Thyroid gland (tissue), 4 donors: ENCODE results near the gene KRTAP2-3. TPM values are rescaled to one million over a fixed set of nuclear protein-coding genes. Genes with fewer than 3 reads are reported as not detected.

Experiments used
- DNase-seq, 2 donors: peaks; one replicate each; pipeline ENCODE4 v3.0.0-alpha.2; 2019
- H3K27ac ChIP-seq, 3 donors: fragments of 200-600 bp; sonication (generic); 1 replicate in 2 of 3; 2 replicates in 1 of 3; pipeline ENCODE4 v1.5.1; 2016 to 2019; ENCODE audit warnings: mild to moderate bottlenecking in 1 of 3, moderate library complexity in 1 of 3
- H3K27me3 ChIP-seq: fragments of 200-600 bp; sonication (generic); one replicate; pipeline ENCODE4 v1.5.1; 2019
- H3K36me3 ChIP-seq, 2 donors: fragments of 200-600 bp; sonication (generic); one replicate each; pipeline ENCODE4 v1.5.1; 2016 to 2019
- H3K4me1 ChIP-seq, 2 donors: fragments of 200-600 bp; sonication (generic); one replicate each; pipeline ENCODE4 v1.5.1; 2017 to 2019
- H3K4me3 ChIP-seq, 3 donors: fragments of 200-600 bp; sonication (generic); replicated peaks in 1 of 3; 1 replicate in 2 of 3; 2 replicates in 1 of 3; pipeline ENCODE4 v1.5.1; 2016; ENCODE audit warnings: mild to moderate bottlenecking in 1 of 3
- H3K9me3 ChIP-seq: fragments of 200-600 bp; sonication (generic); one replicate; pipeline ENCODE4 v1.5.1; 2017
- POLR2A ChIP-seq, 2 donors: fragments of 450-650 bp; IDR thresholded peaks; one replicate each; pipeline ENCODE4 v1.6.1; 2017; ENCODE audit warnings: antibody characterized with exemption in 2 of 2, mild to moderate bottlenecking in 2 of 2, moderate library complexity in 1 of 2
- WGBS, 2 donors: methylation state at CpG; one replicate each; pipeline ENCODE4 v1.1.5; 2017; 5-methylcytosine and 5-hydroxymethylcytosine counted together
- intact Hi-C: fragments of 100-400 bp; cut with DNase I; formaldehyde crosslinking; loops from one replicate; pipeline ENCODE4 v1.15.1; 2023
- total RNA-seq, 4 donors: library from RNA; depleted of rRNA; stranded (reverse); fragments of >200 nt; gene quantifications; one replicate each; pipeline ENCODE4 v1.2.3, GENCODE V29; 2016
- TF ChIP-seq, protein P1 (sequence below), 6 experiments: fragments of 200-600 bp in 3 of 6; fragments of 450-650 bp in 3 of 6; sonication (generic) in 3 of 6; IDR thresholded peaks; one replicate each; pipeline ENCODE4 v1.5.1; 2016 to 2019; ENCODE audit warnings: antibody characterized with exemption in 6 of 6, mild to moderate bottlenecking in 2 of 6, inconsistent platforms in 1 of 6, moderate library complexity in 1 of 6

Gene KRTAP2-3
- total RNA-seq, 4 donors from 2014 or later, result not detected

DNA sequence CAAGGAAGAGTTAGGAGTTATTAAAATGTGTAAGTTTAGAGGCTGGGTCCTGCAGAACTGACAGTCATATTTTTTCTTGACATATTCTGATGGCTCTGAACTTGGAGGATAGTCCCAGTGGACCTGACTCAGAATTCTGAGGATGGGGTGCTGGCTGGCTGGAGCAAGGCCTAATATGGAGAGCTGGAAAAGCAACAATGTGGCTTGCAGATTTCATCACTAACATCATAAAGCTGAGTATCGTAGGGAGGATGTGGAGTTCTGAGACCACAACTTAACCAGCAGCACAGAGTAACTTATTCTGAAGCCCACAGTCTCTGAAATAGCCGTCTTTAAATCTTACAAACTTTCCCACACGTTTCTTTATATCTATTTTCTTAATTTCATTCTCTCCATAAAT lies 35.2 kb downstream of the KRTAP2-3 start:
- WGBS, 2 donors, result 79 to 81% methylated on average over 3 of the region's 3 CpGs
- Histone ChIP-seq H3K4me3 (no peak overlapping the region), H3K27me3 (no peaks in the 10 kb centered on the region), H3K36me3 (no peaks in the 10 kb centered on the region), H3K9me3 (no peaks in the 10 kb centered on the region), H3K27ac (no peak overlapping the region), H3K4me1 (no peaks in the 10 kb centered on the region)
- no peak for DNase-seq
- intact Hi-C loops, result no loop called here
- no peak for TF ChIP-seq POLR2A (IDR thresholded peaks at IDR 0.05)
- TF ChIP-seq, protein P1, sequence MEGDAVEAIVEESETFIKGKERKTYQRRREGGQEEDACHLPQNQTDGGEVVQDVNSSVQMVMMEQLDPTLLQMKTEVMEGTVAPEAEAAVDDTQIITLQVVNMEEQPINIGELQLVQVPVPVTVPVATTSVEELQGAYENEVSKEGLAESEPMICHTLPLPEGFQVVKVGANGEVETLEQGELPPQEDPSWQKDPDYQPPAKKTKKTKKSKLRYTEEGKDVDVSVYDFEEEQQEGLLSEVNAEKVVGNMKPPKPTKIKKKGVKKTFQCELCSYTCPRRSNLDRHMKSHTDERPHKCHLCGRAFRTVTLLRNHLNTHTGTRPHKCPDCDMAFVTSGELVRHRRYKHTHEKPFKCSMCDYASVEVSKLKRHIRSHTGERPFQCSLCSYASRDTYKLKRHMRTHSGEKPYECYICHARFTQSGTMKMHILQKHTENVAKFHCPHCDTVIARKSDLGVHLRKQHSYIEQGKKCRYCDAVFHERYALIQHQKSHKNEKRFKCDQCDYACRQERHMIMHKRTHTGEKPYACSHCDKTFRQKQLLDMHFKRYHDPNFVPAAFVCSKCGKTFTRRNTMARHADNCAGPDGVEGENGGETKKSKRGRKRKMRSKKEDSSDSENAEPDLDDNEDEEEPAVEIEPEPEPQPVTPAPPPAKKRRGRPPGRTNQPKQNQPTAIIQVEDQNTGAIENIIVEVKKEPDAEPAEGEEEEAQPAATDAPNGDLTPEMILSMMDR (IDR thresholded peaks at IDR 0.05), result no peak

DNA sequence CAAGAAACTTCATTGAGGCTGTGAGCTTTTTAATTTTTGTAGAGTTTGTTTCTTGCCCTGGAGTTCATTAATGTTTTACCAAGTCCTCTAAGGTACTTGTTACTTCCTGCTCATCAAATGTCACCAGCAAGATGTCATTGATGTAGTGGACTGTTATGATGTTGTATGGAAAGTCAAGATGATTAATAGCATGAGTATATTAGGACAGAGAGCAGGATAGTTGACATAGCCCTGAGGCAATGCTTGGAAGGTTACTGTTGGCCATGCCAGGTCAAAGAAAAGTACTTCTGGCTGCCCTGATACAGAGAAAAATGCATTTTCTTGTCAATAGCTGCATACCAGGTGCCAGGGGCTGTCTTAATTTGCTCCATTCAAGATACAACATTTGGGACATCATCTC lies 39.6 kb downstream of the KRTAP2-3 start:
- DNase-seq, result no peak
- Histone ChIP-seq H3K4me3 (no peak overlapping the region), H3K4me1 (no peaks in the 10 kb centered on the region), H3K27ac (no peak overlapping the region), H3K9me3 (no peaks in the 10 kb centered on the region), H3K27me3 (no peaks in the 10 kb centered on the region), H3K36me3 (no peaks in the 10 kb centered on the region)
- no peak for TF ChIP-seq POLR2A (IDR thresholded peaks at IDR 0.05)
- TF ChIP-seq, protein P1 (IDR thresholded peaks at IDR 0.05), result no peak
- intact Hi-C loops, result no loop called here

DNA sequence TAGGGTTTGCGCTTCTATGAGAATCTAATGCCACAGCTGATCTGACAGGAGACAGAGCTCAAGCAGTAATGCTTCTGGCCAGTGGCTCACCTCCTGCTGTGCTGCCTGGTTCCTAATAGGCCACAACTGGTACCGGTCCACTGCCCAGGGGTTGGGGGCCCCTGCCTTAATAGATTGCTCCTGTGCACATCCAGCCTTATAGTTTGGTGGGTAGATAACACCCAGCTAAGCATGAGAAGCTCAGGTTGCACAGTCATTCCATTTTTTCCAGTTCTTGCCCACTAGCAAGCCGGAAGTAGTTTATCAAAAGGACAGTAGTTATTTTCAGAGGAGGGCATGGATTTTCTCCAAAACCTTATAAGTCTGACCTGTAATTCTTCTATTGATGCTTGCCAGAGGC lies 40.5 kb downstream of the KRTAP2-3 start:
- Histone ChIP-seq H3K27me3 (no peaks in the 10 kb centered on the region), H3K4me1 (no peaks in the 10 kb centered on the region), H3K4me3 (no peak overlapping the region), H3K36me3 (no peaks in the 10 kb centered on the region), H3K9me3 (no peaks in the 10 kb centered on the region), H3K27ac (no peak overlapping the region)
- intact Hi-C loops, result no loop called here
- no peak for TF ChIP-seq POLR2A (IDR thresholded peaks at IDR 0.05)
- TF ChIP-seq, protein P1 (IDR thresholded peaks at IDR 0.05), result no peak
- DNase-seq, result no peak
- 84 to 95% methylated on average over 3 of the region's 3 CpGs for WGBS, 2 donors

DNA sequence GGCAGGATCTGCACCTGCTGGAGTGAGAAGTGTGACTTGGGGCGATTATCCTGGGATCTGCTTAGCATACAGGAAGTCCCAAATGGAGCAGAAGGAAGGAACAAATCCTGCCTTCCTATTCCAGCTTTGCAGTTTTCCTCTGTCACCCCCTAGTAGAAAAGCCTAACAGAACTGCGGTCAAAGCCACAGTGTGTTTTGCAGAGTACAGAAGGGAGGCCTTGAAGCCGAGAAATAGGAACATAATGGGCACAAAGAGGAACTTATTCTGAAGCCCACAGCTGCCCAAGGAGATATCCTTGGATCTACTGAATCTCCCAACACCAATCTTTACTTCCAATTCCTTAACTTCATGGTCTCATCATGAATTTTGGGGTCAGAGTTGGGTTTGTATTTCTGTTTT lies 41.4 kb downstream of the KRTAP2-3 start:
- Histone ChIP-seq H3K9me3 (no peaks in the 10 kb centered on the region), H3K4me1 (no peaks in the 10 kb centered on the region), H3K4me3 (no peak overlapping the region), H3K36me3 (no peaks in the 10 kb centered on the region), H3K27ac (no peak overlapping the region), H3K27me3 (no peaks in the 10 kb centered on the region)
- 73 to 80% methylated on average over 3 of the region's 3 CpGs for WGBS, 2 donors
- DNase-seq, result no peak
- intact Hi-C loops, result no loop called here
- TF ChIP-seq, protein P1 (IDR thresholded peaks at IDR 0.05), result no peak
- TF ChIP-seq POLR2A (IDR thresholded peaks at IDR 0.05), result no peak

DNA sequence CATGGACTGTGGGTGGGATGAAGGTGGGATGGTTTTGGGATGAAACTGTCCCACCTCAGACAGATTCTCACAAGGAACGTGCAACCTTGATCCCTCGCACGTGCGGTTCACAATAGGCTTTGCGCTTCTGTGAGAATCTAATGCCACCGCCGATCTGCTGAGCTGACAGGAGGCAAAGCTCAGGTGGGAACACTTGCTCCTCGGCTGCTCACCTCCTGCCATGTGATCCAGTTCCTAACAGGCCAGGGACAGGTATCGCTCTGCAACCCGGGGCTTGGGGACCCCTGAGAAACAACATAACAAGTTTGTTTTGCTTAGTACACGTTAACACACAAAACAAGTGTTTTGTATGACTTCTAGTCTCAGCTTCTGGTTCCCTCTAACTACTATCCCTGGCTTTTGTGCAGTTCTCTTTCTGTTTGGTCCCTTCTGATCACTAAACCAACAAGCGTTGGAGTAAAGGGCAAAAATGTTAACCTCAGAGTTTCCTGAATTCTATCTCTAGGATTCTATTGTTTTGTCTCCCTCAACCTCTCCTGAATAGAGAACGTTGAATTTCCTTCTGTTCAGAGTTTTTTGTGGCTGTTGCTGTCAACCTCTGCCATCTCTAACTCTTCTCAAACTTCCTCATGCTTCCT lies 43.2 kb downstream of the KRTAP2-3 start:
- Histone ChIP-seq H3K36me3 (no peaks in the 10 kb centered on the region), H3K4me1 (no peaks in the 10 kb centered on the region), H3K27me3 (no peaks in the 10 kb centered on the region), H3K9me3 (no peaks in the 10 kb centered on the region), H3K4me3 (no peak overlapping the region), H3K27ac (no peak overlapping the region)
- 74 to 76% methylated on average over 13 of the region's 13 CpGs for WGBS, 2 donors
- TF ChIP-seq POLR2A (IDR thresholded peaks at IDR 0.05), result no peak
- TF ChIP-seq, protein P1 (IDR thresholded peaks at IDR 0.05), result no peak
- DNase-seq, result no peak
- intact Hi-C loops, result no loop called here
